Left lung (tissue), 10 donors: ENCODE results near the gene RDH13. TPM values are rescaled to one million over a fixed set of nuclear protein-coding genes. Genes with fewer than 3 reads are reported as not detected.

ENCODE experiments used
- ATAC-seq: fragments of 200-7000 bp; cut with Tn5 transposase; one replicate; pipeline ENCODE4 v1.9.1; 2020; ENCODE audit warnings: moderate library complexity
- DNase-seq, 4 donors: peaks; one replicate each; pipeline ENCODE4 v3.0.0-alpha.2; 2013 to 2020
- H3K27ac ChIP-seq, 2 donors: fragments of 200-600 bp; sonication (generic) in 1 of 2; one replicate each; pipeline versions ENCODE4 v1.5.0 to v1.8.0; 2020 to 2021
- H3K27me3 ChIP-seq, 2 donors: fragments of 200-600 bp; sonication (generic) in 1 of 2; one replicate each; pipeline versions ENCODE4 v1.5.0 to v1.8.0; 2020 to 2021
- H3K36me3 ChIP-seq, 2 donors: fragments of 200-600 bp; sonication (generic) in 1 of 2; one replicate each; pipeline versions ENCODE4 v1.5.0 to v1.8.0; 2020 to 2021
- H3K4me1 ChIP-seq, 2 donors: fragments of 200-600 bp; one replicate each; pipeline ENCODE4 v1.8.0; 2021
- H3K4me3 ChIP-seq, 2 donors: fragments of 200-600 bp; sonication (generic) in 1 of 2; one replicate each; pipeline versions ENCODE4 v1.5.0 to v1.8.0; 2020 to 2021; ENCODE audit warnings: mild to moderate bottlenecking in 1 of 2
- H3K9me3 ChIP-seq, 2 donors: fragments of 200-600 bp; sonication (generic) in 1 of 2; one replicate each; pipeline versions ENCODE4 v1.5.0 to v1.8.0; 2020 to 2021
- intact Hi-C, 2 donors: fragments of 100-400 bp; cut with DNase I; formaldehyde crosslinking; loops; one replicate each; pipeline versions ENCODE4 v1.11.2 to v1.14.2; 2022
- polyA plus RNA-seq, 6 donors: library from polyadenylated mRNA; unstranded; fragments of 120-200 nt; gene quantifications; one replicate each; pipeline ENCODE4 v1.2.1, GENCODE V29; 2013; ENCODE audit not compliant: insufficient read length in 6 of 6
- total RNA-seq, 2 donors: library from RNA; stranded (reverse); fragmentation: NEBNext Ultra II Directional; extraction: Animal tissue kit (Norgen Biotek cat#: 25700); gene quantifications; one replicate each; pipeline ENCODE4 v1.2.1, GENCODE V29; 2021
- TF ChIP-seq, protein P1 (sequence below), 2 donors: fragments of 200-600 bp; sonication (generic) in 1 of 2; IDR thresholded peaks; one replicate each; pipeline versions ENCODE4 v1.5.0 to v1.8.0; 2021; ENCODE audit warnings: antibody characterized with exemption in 2 of 2
- donor health status: DM: no; HTN: yes; CAD: no.
- donor health status: DM: no; HTN: no; CAD: no.

RDH13 gene
- total and polyA plus RNA-seq, 8 donors: 7.3 to 38.0 (median 13.7) TPM

DNA sequence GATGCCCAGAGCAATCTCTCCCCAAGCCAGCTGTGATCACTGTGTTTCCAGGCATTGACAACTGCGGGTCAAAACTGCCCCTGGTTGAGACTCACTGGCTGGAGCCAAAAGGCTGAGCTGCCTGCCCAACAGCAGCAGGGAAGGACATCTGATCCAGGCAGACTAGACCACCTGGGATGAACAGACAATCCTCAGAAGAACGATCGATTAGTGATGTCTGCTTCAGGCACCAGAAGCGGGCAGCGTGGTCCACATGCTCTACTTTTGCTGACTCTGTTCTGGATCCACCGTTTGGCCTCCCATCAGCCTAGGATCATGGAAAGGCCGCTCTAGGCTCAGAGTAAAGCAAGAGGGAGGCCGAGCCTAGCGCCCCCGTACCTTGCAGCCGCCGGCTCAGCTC lies 15.0 kb downstream of the RDH13 start:
- Histone ChIP-seq H3K27me3 (no peaks in the 10 kb centered on the region), H3K36me3 (peaks cover 0 to 96% of the 10 kb centered on the region in 2 donors), H3K4me3 (no peak overlapping the region), H3K4me1 (no peaks in the 10 kb centered on the region), H3K9me3 (no peaks in the 10 kb centered on the region), H3K27ac (no peak overlapping the region)
- ATAC-seq (no peak), DNase-seq (no peak)
- intact Hi-C loops: no loop called here
- TF ChIP-seq, protein P1, sequence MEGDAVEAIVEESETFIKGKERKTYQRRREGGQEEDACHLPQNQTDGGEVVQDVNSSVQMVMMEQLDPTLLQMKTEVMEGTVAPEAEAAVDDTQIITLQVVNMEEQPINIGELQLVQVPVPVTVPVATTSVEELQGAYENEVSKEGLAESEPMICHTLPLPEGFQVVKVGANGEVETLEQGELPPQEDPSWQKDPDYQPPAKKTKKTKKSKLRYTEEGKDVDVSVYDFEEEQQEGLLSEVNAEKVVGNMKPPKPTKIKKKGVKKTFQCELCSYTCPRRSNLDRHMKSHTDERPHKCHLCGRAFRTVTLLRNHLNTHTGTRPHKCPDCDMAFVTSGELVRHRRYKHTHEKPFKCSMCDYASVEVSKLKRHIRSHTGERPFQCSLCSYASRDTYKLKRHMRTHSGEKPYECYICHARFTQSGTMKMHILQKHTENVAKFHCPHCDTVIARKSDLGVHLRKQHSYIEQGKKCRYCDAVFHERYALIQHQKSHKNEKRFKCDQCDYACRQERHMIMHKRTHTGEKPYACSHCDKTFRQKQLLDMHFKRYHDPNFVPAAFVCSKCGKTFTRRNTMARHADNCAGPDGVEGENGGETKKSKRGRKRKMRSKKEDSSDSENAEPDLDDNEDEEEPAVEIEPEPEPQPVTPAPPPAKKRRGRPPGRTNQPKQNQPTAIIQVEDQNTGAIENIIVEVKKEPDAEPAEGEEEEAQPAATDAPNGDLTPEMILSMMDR (IDR thresholded peaks at IDR 0.05): no peak

DNA sequence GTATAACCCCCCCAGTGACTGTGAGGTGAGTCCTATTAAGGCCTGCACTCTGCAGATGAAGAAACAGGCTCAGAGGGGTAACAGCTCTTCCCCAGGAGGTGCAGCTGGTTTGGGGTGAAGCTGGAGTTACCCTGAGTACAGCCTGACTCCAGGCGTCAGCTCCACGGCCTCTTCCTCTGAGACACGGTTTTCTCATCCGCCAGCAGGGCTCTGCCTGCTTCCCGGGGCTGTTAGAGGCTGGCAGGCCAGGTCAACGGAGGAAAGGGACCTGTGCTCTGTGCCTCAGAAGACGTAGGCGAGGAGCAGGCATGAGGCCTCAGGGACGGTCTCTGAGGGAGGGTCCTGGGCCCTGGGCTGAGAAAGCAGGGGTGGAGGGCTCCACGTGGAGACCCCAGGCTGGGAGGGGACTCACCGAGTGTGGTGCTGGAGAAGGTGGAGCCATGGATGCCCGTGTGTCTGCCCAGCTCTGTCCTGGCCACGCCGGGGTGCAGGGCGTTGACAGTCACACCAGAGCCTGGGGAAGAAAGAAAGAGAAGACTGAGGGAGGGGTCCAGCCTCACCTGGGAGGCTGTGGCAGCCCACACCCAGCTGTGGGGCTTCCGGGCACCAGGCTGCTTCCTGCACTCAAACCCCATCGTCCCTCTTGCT lies 15.8 kb downstream of the RDH13 start:
- DNase-seq: no peak
- H3K36me3 ChIP-seq: peaks cover 0 to 97% of the 10 kb centered on the region in 2 donors
- no peak overlapping the region for H3K4me3 ChIP-seq
- TF ChIP-seq, protein P1 (IDR thresholded peaks at IDR 0.05): no peak
- peaks cover 0 to 3% of the 10 kb centered on the region in 2 donors for H3K27me3 ChIP-seq
- peaks cover 0 to 1% of the 10 kb centered on the region in 2 donors for H3K4me1 ChIP-seq
- no peak for ATAC-seq
- intact Hi-C loops: no loop called here
- H3K9me3 ChIP-seq: no peaks in the 10 kb centered on the region
- H3K27ac ChIP-seq: no peak overlapping the region

DNA sequence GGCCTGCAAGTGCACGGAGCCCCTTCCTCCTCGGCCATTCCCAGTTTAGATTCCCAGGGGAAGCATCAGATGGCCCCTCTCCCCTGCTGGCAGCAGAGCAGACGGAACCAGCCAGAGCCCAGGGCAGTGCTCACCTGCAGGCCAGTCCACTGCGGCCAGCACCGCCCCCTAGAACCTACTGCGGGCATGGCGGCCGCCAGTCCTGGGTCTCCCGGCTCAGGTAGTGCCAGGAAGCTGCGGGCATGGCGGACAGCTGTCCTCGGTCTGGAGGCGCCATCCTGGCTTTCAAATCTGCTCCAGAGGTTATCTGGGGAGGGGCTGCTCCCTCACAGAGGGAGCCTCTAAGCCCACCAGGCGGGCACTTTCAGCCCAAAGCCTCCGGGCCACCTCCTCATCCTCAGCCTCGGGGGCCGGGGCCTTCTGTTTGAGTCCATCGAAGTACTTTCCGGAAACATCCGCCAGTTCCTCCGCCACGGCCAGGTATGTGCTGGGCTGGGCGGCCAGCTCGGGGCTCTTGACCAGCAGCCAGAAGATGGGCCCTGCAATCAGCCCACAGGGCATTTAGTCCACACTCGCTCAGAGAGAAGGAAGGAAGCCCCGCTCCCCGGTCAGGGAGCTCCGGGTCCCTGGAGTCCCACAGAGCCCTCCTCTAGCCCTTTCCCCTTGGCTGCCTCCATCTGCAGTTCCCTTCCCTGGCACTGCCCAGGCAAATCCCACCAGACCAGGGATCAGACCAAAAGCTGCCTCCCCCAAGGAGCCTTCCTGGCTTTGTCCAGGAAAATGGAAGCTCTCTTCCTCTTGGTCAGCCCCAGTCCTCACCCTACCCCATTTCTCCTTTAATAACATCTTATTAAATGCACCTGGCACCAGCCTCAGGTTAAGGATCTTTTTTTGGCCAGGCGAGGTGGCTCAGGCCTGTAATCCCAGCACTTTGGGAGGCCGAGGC lies 17.9 kb downstream of the RDH13 start:
- Histone ChIP-seq H3K36me3 (peaks cover 0 to 82% of the 10 kb centered on the region in 2 donors), H3K27me3 (peaks cover 0 to 17% of the 10 kb centered on the region in 2 donors), H3K4me3 (no peak overlapping the region), H3K9me3 (no peaks in the 10 kb centered on the region), H3K27ac (no peak overlapping the region), H3K4me1 (peaks cover 0 to 7% of the 10 kb centered on the region in 2 donors)
- intact Hi-C loops: no loop called here
- DNase-seq: peak in 1 of 4 donors; percentile 21
- TF ChIP-seq, protein P1 (IDR thresholded peaks at IDR 0.05): no peak
- ATAC-seq: no peak

DNA sequence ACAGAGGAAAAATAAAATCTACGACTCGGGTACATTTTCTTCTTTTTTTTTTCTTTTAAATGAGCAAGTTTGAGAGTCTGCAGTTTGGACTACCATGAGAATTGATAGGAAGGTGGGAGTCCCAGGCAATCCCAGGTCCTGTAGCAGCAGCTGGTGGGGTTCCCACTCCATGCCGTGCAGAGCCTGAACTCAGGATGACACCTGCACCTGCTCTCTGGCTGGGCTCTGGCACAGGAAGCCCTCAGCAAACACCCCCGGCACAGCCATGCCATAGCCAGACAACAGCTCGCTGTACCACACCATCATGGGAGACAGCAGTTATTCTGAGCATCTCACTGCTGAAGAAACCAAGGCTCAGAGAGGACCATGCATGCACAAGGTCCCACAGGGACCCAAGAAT lies 18.7 kb downstream of the RDH13 start:
- Histone ChIP-seq H3K27ac (no peak overlapping the region), H3K4me3 (no peak overlapping the region), H3K36me3 (peaks cover 0 to 78% of the 10 kb centered on the region in 2 donors), H3K27me3 (peaks cover 0 to 17% of the 10 kb centered on the region in 2 donors), H3K4me1 (peaks cover 0 to 7% of the 10 kb centered on the region in 2 donors), H3K9me3 (no peaks in the 10 kb centered on the region)
- DNase-seq (peak in 1 of 4 donors; percentile 15), ATAC-seq (no peak)
- TF ChIP-seq, protein P1 (IDR thresholded peaks at IDR 0.05): no peak
- intact Hi-C loops: no loop called here

DNA sequence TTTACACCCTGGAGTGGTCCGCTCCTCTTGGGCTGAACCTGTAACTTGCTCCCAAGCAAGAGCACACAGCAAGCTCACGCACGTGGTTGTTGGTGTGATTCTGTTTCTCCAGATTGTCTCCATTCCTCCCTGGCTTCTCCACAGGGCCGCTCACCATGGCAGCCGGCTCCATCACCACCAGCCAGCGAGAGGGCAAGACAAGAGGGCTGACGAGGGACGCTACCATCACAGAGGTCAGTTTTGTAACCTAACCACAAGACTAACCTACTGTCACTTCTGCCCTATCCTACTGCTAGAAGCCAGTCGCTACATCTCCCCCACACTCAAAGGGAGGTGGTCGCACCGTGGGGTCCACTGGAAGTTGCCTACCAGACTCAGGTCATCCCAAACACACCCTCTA lies 20.3 kb downstream of the RDH13 start:
- TF ChIP-seq, protein P1 (IDR thresholded peaks at IDR 0.05): no peak
- peaks cover 0 to 7% of the 10 kb centered on the region in 2 donors for H3K4me1 ChIP-seq
- no peaks in the 10 kb centered on the region for H3K9me3 ChIP-seq
- peaks cover 0 to 17% of the 10 kb centered on the region in 2 donors for H3K27me3 ChIP-seq
- intact Hi-C loops: no loop called here
- H3K36me3 ChIP-seq: peaks cover 0 to 62% of the 10 kb centered on the region in 2 donors
- no peak overlapping the region for H3K4me3 ChIP-seq
- H3K27ac ChIP-seq: no peak overlapping the region
- DNase-seq (no peak), ATAC-seq (no peak)
